HepG2 (cell line): ENCODE measurements around the gene ITPK1.

Source experiments
- EZH2 ChIP-seq: conservative IDR thresholded peaks from 2 replicates; pipeline ENCODE4 v1.6.1; 2012; ENCODE audit warnings: mild to moderate bottlenecking, low read depth, low read length, moderate library complexity
- HCFC1 ChIP-seq: fragments of 150-350 bp; IDR thresholded peaks from 2 replicates; pipeline ENCODE4 v1.6.1; 2014; ENCODE audit warnings: low read depth, low read length
- NFATC3 ChIP-seq: sonication (generic); formaldehyde crosslinking; IDR thresholded peaks from 2 replicates; pipeline ENCODE4 v1.5.1; 2020; ENCODE audit warnings: mild to moderate bottlenecking, missing genetic modification reagents
- TF ChIP-seq, protein P1 (sequence below): sonication (generic); formaldehyde crosslinking; IDR thresholded peaks from 2 replicates; pipeline ENCODE4 v1.4.0; 2020; ENCODE audit warnings: missing genetic modification reagents, borderline replicate concordance
- TF ChIP-seq, protein P2 (sequence below): sonication (generic); formaldehyde crosslinking; conservative IDR thresholded peaks from 2 replicates; pipeline ENCODE4 v1.4.0; 2020; ENCODE audit warnings: missing genetic modification reagents

DNA sequence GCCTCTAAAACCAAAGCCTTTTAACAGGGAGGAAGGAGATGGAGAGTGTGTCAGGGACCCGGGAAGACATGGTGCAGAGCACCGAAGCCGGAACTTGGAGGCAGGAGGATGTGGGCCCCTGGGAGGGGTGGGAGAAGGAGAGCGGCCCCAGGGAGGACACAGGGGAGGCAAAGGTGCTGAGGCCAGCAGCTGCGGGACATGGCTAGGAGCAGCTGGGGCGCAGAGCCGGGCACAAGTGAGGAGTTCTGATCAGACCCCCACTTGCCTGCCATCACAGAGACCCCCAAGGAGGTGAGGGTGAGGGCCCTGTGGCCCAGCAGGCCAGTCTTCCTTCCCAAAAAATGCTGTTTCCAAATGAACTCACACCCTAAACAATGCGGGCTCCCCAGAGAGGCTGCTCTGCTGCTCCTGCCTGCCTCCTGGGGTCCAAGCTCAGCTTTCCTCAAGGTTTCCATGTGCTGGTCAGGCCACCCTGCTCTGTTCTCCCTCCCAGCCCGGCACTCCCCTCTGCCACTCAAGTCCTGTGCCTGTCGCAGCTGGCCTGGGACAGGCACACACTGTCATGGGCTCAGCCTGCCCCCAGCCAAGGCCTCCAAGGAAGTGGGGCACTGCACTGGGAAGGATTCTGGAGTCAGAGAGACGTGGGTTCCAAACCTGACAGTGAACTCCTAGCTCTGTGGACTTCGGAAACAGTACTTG is 168.7 kb downstream of the ITPK1 start:
- TF ChIP-seq NFATC3 (CRISPR knock-in tag) (no peak), EZH2 (no peak), HCFC1 (no peak)
- TF ChIP-seq, protein P1, sequence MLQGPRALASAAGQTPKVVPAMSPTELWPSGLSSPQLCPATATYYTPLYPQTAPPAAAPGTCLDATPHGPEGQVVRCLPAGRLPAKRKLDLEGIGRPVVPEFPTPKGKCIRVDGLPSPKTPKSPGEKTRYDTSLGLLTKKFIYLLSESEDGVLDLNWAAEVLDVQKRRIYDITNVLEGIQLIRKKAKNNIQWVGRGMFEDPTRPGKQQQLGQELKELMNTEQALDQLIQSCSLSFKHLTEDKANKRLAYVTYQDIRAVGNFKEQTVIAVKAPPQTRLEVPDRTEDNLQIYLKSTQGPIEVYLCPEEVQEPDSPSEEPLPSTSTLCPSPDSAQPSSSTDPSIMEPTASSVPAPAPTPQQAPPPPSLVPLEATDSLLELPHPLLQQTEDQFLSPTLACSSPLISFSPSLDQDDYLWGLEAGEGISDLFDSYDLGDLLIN: no peak
- TF ChIP-seq, protein P2, sequence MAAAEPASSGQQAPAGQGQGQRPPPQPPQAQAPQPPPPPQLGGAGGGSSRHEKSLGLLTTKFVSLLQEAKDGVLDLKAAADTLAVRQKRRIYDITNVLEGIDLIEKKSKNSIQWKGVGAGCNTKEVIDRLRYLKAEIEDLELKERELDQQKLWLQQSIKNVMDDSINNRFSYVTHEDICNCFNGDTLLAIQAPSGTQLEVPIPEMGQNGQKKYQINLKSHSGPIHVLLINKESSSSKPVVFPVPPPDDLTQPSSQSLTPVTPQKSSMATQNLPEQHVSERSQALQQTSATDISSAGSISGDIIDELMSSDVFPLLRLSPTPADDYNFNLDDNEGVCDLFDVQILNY (CRISPR knock-in tag): no peak
